GM12878 (cell line): Measurements from ENCODE around the gene ATXN7L1.

Experiments used
- EZH2 ChIP-seq: IDR thresholded peaks from 2 replicates; pipeline ENCODE4 v1.6.1; 2012; ENCODE audit warnings: low read depth, mild to moderate bottlenecking, control low read depth, inconsistent platforms, low read length, borderline replicate concordance; ENCODE audit not compliant: control insufficient read depth
- TF ChIP-seq, protein P1 (sequence below), 3 experiments: IDR thresholded peaks in 2 of 3; conservative IDR thresholded peaks in 1 of 3; 2 replicates each; pipeline ENCODE4 v1.5.1; 2011; ENCODE audit warnings: low read depth in 3 of 3, low read length in 3 of 3, mild to moderate bottlenecking in 3 of 3, control low read depth in 2 of 3, moderate library complexity in 2 of 3, inconsistent platforms in 1 of 3, mixed read lengths in 1 of 3; ENCODE audit not compliant: control insufficient read depth in 2 of 3, insufficient read depth in 1 of 3; ENCODE audit errors: extremely low read depth in 1 of 3

DNA sequence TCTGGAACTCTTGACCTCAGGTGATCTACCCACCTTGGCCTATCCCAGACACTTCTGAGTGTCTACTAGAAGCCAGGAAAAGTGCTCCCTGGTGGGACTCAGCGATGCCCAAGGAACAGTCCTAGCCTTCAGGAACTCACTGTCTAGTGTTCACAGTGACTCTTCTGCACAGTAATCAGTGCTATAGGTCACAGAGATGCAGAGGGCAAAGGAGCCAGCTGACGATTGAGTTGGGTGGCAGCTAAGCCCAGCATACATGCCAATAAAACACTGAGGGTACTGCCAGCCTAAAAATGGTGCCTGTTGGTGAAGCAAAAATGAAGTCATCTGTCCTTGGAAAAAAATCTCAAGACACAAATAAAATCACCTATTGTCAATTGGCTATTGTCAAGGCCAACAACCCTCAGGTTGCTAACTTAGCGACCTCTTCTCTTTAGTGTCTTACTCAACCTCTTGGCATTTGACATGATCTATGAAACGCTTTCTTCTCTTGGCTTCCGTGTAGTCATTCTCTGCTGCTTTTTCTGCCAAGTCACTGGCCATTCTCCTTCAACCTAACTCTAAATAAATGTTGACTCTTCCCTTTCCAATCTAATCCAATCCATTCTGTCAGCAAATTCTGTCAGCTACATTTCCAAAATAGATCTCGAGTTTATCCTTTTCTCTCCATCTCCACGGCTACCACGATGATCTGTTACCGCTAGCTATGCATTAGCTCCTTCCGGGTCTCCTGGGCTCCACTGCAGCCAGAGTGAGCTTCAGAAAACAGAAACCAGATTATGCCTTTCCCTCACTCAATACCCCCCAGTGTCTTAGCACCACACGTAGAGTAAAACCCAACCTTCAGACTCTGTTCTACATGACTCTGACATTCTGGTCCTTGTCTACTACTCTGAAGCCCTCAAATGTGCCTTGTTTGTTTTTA lies 99.2 kb downstream of the ATXN7L1 start:
- TF ChIP-seq, protein P1, sequence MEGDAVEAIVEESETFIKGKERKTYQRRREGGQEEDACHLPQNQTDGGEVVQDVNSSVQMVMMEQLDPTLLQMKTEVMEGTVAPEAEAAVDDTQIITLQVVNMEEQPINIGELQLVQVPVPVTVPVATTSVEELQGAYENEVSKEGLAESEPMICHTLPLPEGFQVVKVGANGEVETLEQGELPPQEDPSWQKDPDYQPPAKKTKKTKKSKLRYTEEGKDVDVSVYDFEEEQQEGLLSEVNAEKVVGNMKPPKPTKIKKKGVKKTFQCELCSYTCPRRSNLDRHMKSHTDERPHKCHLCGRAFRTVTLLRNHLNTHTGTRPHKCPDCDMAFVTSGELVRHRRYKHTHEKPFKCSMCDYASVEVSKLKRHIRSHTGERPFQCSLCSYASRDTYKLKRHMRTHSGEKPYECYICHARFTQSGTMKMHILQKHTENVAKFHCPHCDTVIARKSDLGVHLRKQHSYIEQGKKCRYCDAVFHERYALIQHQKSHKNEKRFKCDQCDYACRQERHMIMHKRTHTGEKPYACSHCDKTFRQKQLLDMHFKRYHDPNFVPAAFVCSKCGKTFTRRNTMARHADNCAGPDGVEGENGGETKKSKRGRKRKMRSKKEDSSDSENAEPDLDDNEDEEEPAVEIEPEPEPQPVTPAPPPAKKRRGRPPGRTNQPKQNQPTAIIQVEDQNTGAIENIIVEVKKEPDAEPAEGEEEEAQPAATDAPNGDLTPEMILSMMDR (IDR thresholded peaks at IDR 0.05 in 2 of 3, conservative IDR thresholded peaks at IDR 0.05 in 1 of 3; ENCODE audit: control insufficient read depth in 2 of 3, extremely low read depth in 1 of 3, insufficient read depth in 1 of 3, low read depth in 3 of 3, low read length in 3 of 3) = no peak
- TF ChIP-seq EZH2 = no peak
